ENCODE data around the gene KCNE4.

KCNE4 gene

GRCh38 chr2:223029287-223029686, 22.7 kb upstream of the KCNE4 start:
- H3K27me3 Mint-ChIP-seq = no peaks in the 10 kb centered on the region
- intact Hi-C loops (cut with micrococcal nuclease) = no loop called here
- no peaks in the 10 kb centered on the region for H3K36me3 Mint-ChIP-seq (ENCODE audit: low read depth)
- peaks cover 23% of the 10 kb centered on the region for H3K9me3 Mint-ChIP-seq
- H3K27ac Mint-ChIP-seq = no peak overlapping the region
- no peaks in the 10 kb centered on the region for H3K4me1 Mint-ChIP-seq (ENCODE audit: low read depth)
- H3K4me3 Mint-ChIP-seq = no peak overlapping the region

- Mint-ChIP-seq H3K9me3 (peaks cover 23% of the 10 kb centered on the region), H3K27ac (no peak overlapping the region), H3K4me1 (ENCODE audit: low read depth) (no peaks in the 10 kb centered on the region), H3K4me3 (no peak overlapping the region), H3K36me3 (ENCODE audit: low read depth) (no peaks in the 10 kb centered on the region), H3K27me3 (no peaks in the 10 kb centered on the region)
- intact Hi-C loops (cut with micrococcal nuclease) = no loop called here
Observed at GRCh38 chr2:223032187-223033142, 19.5 kb upstream of the KCNE4 start.

- Mint-ChIP-seq H3K4me3 (no peak overlapping the region), H3K9me3 (peaks cover 23% of the 10 kb centered on the region), H3K27me3 (no peaks in the 10 kb centered on the region), H3K4me1 (ENCODE audit: low read depth) (no peaks in the 10 kb centered on the region), H3K36me3 (ENCODE audit: low read depth) (no peaks in the 10 kb centered on the region), H3K27ac (no peak overlapping the region)
- intact Hi-C loops (cut with micrococcal nuclease) = no loop called here
Observed at GRCh38 chr2:223034221-223034975, 17.6 kb upstream of the KCNE4 start.

- no peak overlapping the region for H3K27ac Mint-ChIP-seq
- H3K36me3 Mint-ChIP-seq (ENCODE audit: low read depth) = no peaks in the 10 kb centered on the region
- H3K4me3 Mint-ChIP-seq = no peak overlapping the region
- intact Hi-C loops (cut with micrococcal nuclease) = no loop called here
- no peaks in the 10 kb centered on the region for H3K27me3 Mint-ChIP-seq
- peaks cover 17% of the 10 kb centered on the region for H3K9me3 Mint-ChIP-seq
- H3K4me1 Mint-ChIP-seq (ENCODE audit: low read depth) = peaks cover 12% of the 10 kb centered on the region
Observed at GRCh38 chr2:223036790-223037444, 15.1 kb upstream of the KCNE4 start.

- peaks cover 16% of the 10 kb centered on the region for H3K4me1 Mint-ChIP-seq (ENCODE audit: low read depth)
- H3K36me3 Mint-ChIP-seq (ENCODE audit: low read depth) = no peaks in the 10 kb centered on the region
- intact Hi-C loops (cut with micrococcal nuclease) = no loop called here
- no peak overlapping the region for H3K27ac Mint-ChIP-seq
- no peaks in the 10 kb centered on the region for H3K27me3 Mint-ChIP-seq
- no peak overlapping the region for H3K4me3 Mint-ChIP-seq
- peaks cover 12% of the 10 kb centered on the region for H3K9me3 Mint-ChIP-seq
Observed at GRCh38 chr2:223037445-223037800, 14.6 kb upstream of the KCNE4 start.

- Mint-ChIP-seq H3K4me3 (no peak overlapping the region), H3K36me3 (ENCODE audit: low read depth) (no peaks in the 10 kb centered on the region), H3K9me3 (no peaks in the 10 kb centered on the region), H3K27me3 (no peaks in the 10 kb centered on the region), H3K4me1 (ENCODE audit: low read depth) (peaks cover 35% of the 10 kb centered on the region), H3K27ac (no peak overlapping the region)
- intact Hi-C loops (cut with micrococcal nuclease) = no loop called here
Observed at GRCh38 chr2:223039618-223040017, 12.4 kb upstream of the KCNE4 start.

GRCh38 chr2:223040527-223040926, 11.5 kb upstream of the KCNE4 start:
- Mint-ChIP-seq H3K36me3 (ENCODE audit: low read depth) (no peaks in the 10 kb centered on the region), H3K4me1 (ENCODE audit: low read depth) (peaks cover 35% of the 10 kb centered on the region), H3K27ac (no peak overlapping the region), H3K27me3 (no peaks in the 10 kb centered on the region), H3K9me3 (no peaks in the 10 kb centered on the region), H3K4me3 (no peak overlapping the region)
- intact Hi-C loops (cut with micrococcal nuclease) = no loop called here

- Mint-ChIP-seq H3K4me1 (ENCODE audit: low read depth) (peaks cover 41% of the 10 kb centered on the region), H3K4me3 (no peak overlapping the region), H3K9me3 (no peaks in the 10 kb centered on the region), H3K27ac (peak overlapping the region; percentile 26), H3K27me3 (no peaks in the 10 kb centered on the region), H3K36me3 (ENCODE audit: low read depth) (no peaks in the 10 kb centered on the region)
- intact Hi-C loops (cut with micrococcal nuclease) = no loop called here
Observed at GRCh38 chr2:223041527-223042109, 10.4 kb upstream of the KCNE4 start.

- no peaks in the 10 kb centered on the region for H3K36me3 Mint-ChIP-seq (ENCODE audit: low read depth)
- intact Hi-C loops (cut with micrococcal nuclease) = no loop called here
- no peaks in the 10 kb centered on the region for H3K9me3 Mint-ChIP-seq
- H3K27me3 Mint-ChIP-seq = no peaks in the 10 kb centered on the region
- peaks cover 44% of the 10 kb centered on the region for H3K4me1 Mint-ChIP-seq (ENCODE audit: low read depth)
- no peak overlapping the region for H3K4me3 Mint-ChIP-seq
- peak overlapping the region; percentile 26 for H3K27ac Mint-ChIP-seq
Observed at GRCh38 chr2:223042284-223042683, 9.7 kb upstream of the KCNE4 start.

GRCh38 chr2:223042704-223043118, 9.3 kb upstream of the KCNE4 start:
- Mint-ChIP-seq H3K4me3 (no peak overlapping the region), H3K4me1 (ENCODE audit: low read depth) (peaks cover 44% of the 10 kb centered on the region), H3K27me3 (no peaks in the 10 kb centered on the region), H3K36me3 (ENCODE audit: low read depth) (no peaks in the 10 kb centered on the region), H3K9me3 (no peaks in the 10 kb centered on the region), H3K27ac (no peak overlapping the region)
- intact Hi-C loops (cut with micrococcal nuclease) = no loop called here

GRCh38 chr2:223043164-223043941, 8.6 kb upstream of the KCNE4 start:
- intact Hi-C loops (cut with micrococcal nuclease) = no loop called here
- no peak overlapping the region for H3K4me3 Mint-ChIP-seq

GRCh38 chr2:223044092-223044836, 7.7 kb upstream of the KCNE4 start:
- Mint-ChIP-seq H3K4me1 (ENCODE audit: low read depth) (peaks cover 44% of the 10 kb centered on the region), H3K27ac (no peak overlapping the region), H3K9me3 (no peaks in the 10 kb centered on the region), H3K27me3 (no peaks in the 10 kb centered on the region), H3K36me3 (ENCODE audit: low read depth) (no peaks in the 10 kb centered on the region), H3K4me3 (no peak overlapping the region)
- intact Hi-C loops (cut with micrococcal nuclease) = no loop called here

More at GRCh38 chr2:223043164-223043941, 8.6 kb upstream of the KCNE4 start:
- H3K4me1 Mint-ChIP-seq (ENCODE audit: low read depth) = peaks cover 44% of the 10 kb centered on the region
- no peaks in the 10 kb centered on the region for H3K9me3 Mint-ChIP-seq
- no peak overlapping the region for H3K27ac Mint-ChIP-seq
- no peaks in the 10 kb centered on the region for H3K36me3 Mint-ChIP-seq (ENCODE audit: low read depth)
- H3K27me3 Mint-ChIP-seq = no peaks in the 10 kb centered on the region

All from dendritic cell treated with granulocyte-macrophage colony-stimulating factor and Interleukin-4, amounts not matched to agents 40 ng/mL and 50 ng/mL, for 4 days (primary cell).